ENCODE results near the gene PRKG1.

PRKG1 gene

GRCh38 chr10:51366044-51366443, 291.8 kb downstream of the PRKG1 start:
- no peaks in the 10 kb centered on the region for H3K4me1 ChIP-seq (ENCODE audit: insufficient read depth, low read length)
- H3K36me3 ChIP-seq (ENCODE audit: insufficient read depth, low read length) = no peaks in the 10 kb centered on the region
- H3K9me3 ChIP-seq (ENCODE audit: low read length) = no peaks in the 10 kb centered on the region
- no peak overlapping the region for H2AFZ ChIP-seq (ENCODE audit: low read depth, low read length)
- H3K27me3 ChIP-seq (ENCODE audit: insufficient read depth, low read length) = no peaks in the 10 kb centered on the region
- no peak overlapping the region for H3K4me3 ChIP-seq (ENCODE audit: low read length)

DNA sequence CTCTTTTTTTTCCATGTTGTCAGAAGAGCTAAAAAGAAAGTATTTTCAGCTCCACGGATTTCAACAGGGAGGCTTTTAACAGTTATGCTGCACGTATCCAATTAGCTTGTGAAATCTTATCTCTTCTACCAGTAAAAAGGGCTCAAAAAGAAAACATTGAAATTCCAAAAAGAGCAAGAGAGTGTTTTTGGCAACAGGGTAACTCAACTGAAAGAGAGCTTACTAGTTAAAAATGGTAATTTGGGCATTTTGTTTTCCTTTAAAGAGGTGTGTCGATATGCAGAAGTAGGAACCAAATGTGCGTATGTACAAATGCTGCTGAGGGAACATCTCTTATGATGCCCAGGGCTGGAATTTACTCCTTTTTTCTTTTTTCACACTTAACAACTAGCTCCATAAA, 292.8 kb downstream of the PRKG1 start:
- Histone ChIP-seq H2AFZ (ENCODE audit: low read depth, low read length) (no peak overlapping the region), H3K36me3 (ENCODE audit: insufficient read depth, low read length) (no peaks in the 10 kb centered on the region), H3K4me3 (ENCODE audit: low read length) (no peak overlapping the region), H3K9me3 (ENCODE audit: low read length) (no peaks in the 10 kb centered on the region), H3K27me3 (ENCODE audit: insufficient read depth, low read length) (no peaks in the 10 kb centered on the region), H3K4me1 (ENCODE audit: insufficient read depth, low read length) (no peaks in the 10 kb centered on the region)

GRCh38 chr10:51367694-51368093, 293.4 kb downstream of the PRKG1 start:
- Histone ChIP-seq H2AFZ (ENCODE audit: low read depth, low read length) (no peak overlapping the region), H3K9me3 (ENCODE audit: low read length) (no peaks in the 10 kb centered on the region), H3K27me3 (ENCODE audit: insufficient read depth, low read length) (no peaks in the 10 kb centered on the region), H3K4me3 (ENCODE audit: low read length) (no peak overlapping the region), H3K4me1 (ENCODE audit: insufficient read depth, low read length) (no peaks in the 10 kb centered on the region), H3K36me3 (ENCODE audit: insufficient read depth, low read length) (no peaks in the 10 kb centered on the region)

DNA sequence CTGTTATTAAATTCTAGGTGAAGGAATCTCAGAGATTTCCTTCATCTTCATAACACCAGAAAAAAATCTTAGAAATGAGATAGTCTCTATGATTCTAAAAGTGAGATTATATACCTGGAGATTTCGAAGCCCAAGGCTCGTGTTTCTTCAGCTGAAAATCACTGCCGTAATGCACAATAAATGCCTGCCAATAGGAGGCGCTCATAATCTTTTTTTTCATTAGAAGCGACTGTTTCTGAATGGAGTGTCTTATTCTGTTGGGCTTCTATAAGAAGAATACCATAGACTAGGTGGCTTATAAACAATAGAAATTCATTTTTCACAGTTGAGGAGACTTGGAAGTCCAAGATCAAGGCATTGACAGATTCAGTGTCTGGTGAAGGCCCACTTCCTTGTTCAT, 294.7 kb downstream of the PRKG1 start:
- H3K4me3 ChIP-seq (ENCODE audit: low read length) = no peak overlapping the region
- H3K27me3 ChIP-seq (ENCODE audit: insufficient read depth, low read length) = no peaks in the 10 kb centered on the region
- H3K36me3 ChIP-seq (ENCODE audit: insufficient read depth, low read length) = no peaks in the 10 kb centered on the region
- no peaks in the 10 kb centered on the region for H3K4me1 ChIP-seq (ENCODE audit: insufficient read depth, low read length)
- H3K9me3 ChIP-seq (ENCODE audit: low read length) = no peaks in the 10 kb centered on the region
- no peak overlapping the region for H2AFZ ChIP-seq (ENCODE audit: low read depth, low read length)

GRCh38 chr10:51369903-51370302, 295.6 kb downstream of the PRKG1 start:
- no peaks in the 10 kb centered on the region for H3K36me3 ChIP-seq (ENCODE audit: insufficient read depth, low read length)
- no peaks in the 10 kb centered on the region for H3K4me1 ChIP-seq (ENCODE audit: insufficient read depth, low read length)
- no peak overlapping the region for H2AFZ ChIP-seq (ENCODE audit: low read depth, low read length)
- H3K4me3 ChIP-seq (ENCODE audit: low read length) = no peak overlapping the region
- no peaks in the 10 kb centered on the region for H3K27me3 ChIP-seq (ENCODE audit: insufficient read depth, low read length)
- H3K9me3 ChIP-seq (ENCODE audit: low read length) = no peaks in the 10 kb centered on the region

DNA sequence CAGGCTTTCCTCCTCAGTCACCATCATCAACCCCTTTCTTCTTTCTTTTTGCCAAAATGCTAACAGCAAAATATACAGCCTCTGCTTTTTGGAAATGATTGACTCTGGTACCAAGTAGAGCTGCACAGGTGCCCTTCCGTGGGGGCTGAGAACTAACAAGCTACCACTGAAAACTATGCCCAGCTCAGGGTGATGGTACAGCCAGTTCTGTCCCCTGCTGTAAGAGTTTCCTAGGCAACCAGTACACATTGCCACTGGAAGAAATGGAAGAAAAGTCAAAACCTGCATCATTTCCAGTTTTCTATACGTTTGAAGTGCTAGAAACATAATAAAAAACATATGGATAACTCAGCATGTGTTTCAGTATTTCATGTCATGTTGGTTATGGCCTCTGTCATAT, 297.5 kb downstream of the PRKG1 start:
- Histone ChIP-seq H3K36me3 (ENCODE audit: insufficient read depth, low read length) (no peaks in the 10 kb centered on the region), H3K4me3 (ENCODE audit: low read length) (no peak overlapping the region), H2AFZ (ENCODE audit: low read depth, low read length) (no peak overlapping the region), H3K4me1 (ENCODE audit: insufficient read depth, low read length) (no peaks in the 10 kb centered on the region), H3K27me3 (ENCODE audit: insufficient read depth, low read length) (no peaks in the 10 kb centered on the region), H3K9me3 (ENCODE audit: low read length) (no peaks in the 10 kb centered on the region)

DNA sequence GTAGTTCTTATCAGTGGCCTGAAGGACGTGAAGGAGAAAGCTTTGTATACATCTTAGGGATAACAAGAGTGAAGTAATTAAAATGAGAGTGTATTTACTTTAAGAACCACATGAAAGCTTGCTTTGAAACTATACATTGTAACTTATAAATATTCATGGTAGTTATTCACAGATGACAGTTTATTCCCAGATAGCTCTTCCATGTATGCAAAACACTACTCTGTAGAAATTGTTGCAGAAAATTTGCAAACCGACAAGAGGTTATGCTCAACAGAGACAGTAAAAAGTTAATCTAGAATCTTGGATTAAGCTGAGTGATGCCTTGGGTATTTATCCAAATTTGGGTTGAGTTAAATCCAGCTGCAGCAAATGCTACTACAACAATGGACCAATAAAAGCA, 301.5 kb downstream of the PRKG1 start:
- no peaks in the 10 kb centered on the region for H3K9me3 ChIP-seq (ENCODE audit: low read length)
- no peaks in the 10 kb centered on the region for H3K4me1 ChIP-seq (ENCODE audit: insufficient read depth, low read length)
- no peaks in the 10 kb centered on the region for H3K36me3 ChIP-seq (ENCODE audit: insufficient read depth, low read length)
- H3K27me3 ChIP-seq (ENCODE audit: insufficient read depth, low read length) = no peaks in the 10 kb centered on the region
- no peak overlapping the region for H2AFZ ChIP-seq (ENCODE audit: low read depth, low read length)
- H3K4me3 ChIP-seq (ENCODE audit: low read length) = no peak overlapping the region

GRCh38 chr10:51377070-51377931, 303.0 kb downstream of the PRKG1 start:
- no peaks in the 10 kb centered on the region for H3K9me3 ChIP-seq (ENCODE audit: low read length)
- H3K27me3 ChIP-seq (ENCODE audit: insufficient read depth, low read length) = no peaks in the 10 kb centered on the region
- H3K36me3 ChIP-seq (ENCODE audit: insufficient read depth, low read length) = no peaks in the 10 kb centered on the region
- H3K4me1 ChIP-seq (ENCODE audit: insufficient read depth, low read length) = no peaks in the 10 kb centered on the region
- H3K4me3 ChIP-seq (ENCODE audit: low read length) = no peak overlapping the region
- no peak overlapping the region for H2AFZ ChIP-seq (ENCODE audit: low read depth, low read length)

DNA sequence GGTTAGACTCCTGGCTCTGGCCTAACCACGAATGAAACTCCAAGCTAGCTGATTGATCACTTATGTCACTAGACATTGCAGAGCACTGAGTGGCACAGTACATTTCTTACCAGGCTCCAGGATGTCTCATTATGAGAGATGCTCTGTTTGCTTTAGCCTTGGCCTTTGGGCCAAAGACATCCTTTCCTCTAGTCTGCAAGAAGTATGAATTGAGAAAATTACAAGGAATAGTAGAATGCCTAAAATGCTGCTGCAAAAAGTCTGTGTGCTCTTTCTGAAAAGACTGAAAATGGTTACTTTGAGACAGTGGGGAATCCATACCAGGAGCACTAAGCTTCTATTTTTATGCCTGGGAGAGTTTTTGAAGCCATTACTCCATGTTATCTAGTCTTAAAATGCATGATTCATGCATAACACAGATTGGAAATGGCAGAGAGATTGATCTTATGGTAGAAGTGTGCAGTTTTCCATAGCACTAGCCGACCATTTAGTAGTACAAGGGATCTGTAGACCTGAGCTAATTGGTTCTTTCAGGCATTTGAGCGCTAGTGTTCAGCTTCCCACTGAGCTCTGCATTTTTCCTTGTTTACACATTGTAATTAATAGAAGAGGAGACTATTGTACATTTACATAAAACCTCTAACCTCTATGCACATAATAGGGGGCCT, 303.8 kb downstream of the PRKG1 start:
- Histone ChIP-seq H3K27me3 (ENCODE audit: insufficient read depth, low read length) (no peaks in the 10 kb centered on the region), H3K36me3 (ENCODE audit: insufficient read depth, low read length) (no peaks in the 10 kb centered on the region), H3K4me3 (ENCODE audit: low read length) (no peak overlapping the region), H2AFZ (ENCODE audit: low read depth, low read length) (no peak overlapping the region), H3K9me3 (ENCODE audit: low read length) (no peaks in the 10 kb centered on the region), H3K4me1 (ENCODE audit: insufficient read depth, low read length) (no peaks in the 10 kb centered on the region)

DNA sequence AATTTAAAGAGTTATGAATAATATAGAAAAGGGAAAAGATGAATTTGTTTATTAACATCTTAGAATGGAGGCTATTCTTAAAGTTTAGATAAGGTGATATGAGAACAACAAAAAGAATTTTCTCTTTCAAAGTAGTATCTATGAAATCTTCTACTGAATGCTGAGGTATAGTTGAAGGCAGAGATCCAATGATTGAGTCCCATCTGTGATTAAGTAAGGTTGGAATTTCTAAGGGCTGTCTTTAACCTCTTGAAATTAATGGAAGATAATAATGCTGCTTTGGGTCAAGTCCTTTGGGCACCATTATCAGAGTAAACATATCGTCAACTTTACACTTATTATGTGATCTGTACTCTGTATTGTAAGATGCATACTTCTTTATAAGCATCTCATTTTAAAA, 307.9 kb downstream of the PRKG1 start:
- Histone ChIP-seq H3K4me1 (ENCODE audit: insufficient read depth, low read length) (no peaks in the 10 kb centered on the region), H3K27me3 (ENCODE audit: insufficient read depth, low read length) (no peaks in the 10 kb centered on the region), H3K9me3 (ENCODE audit: low read length) (no peaks in the 10 kb centered on the region), H2AFZ (ENCODE audit: low read depth, low read length) (no peak overlapping the region), H3K36me3 (ENCODE audit: insufficient read depth, low read length) (no peaks in the 10 kb centered on the region), H3K4me3 (ENCODE audit: low read length) (no peak overlapping the region)

GRCh38 chr10:51384971-51385370, 310.7 kb downstream of the PRKG1 start:
- H3K4me1 ChIP-seq (ENCODE audit: insufficient read depth, low read length) = no peaks in the 10 kb centered on the region
- H3K9me3 ChIP-seq (ENCODE audit: low read length) = no peaks in the 10 kb centered on the region
- no peak overlapping the region for H2AFZ ChIP-seq (ENCODE audit: low read depth, low read length)
- H3K27me3 ChIP-seq (ENCODE audit: insufficient read depth, low read length) = no peaks in the 10 kb centered on the region
- no peaks in the 10 kb centered on the region for H3K36me3 ChIP-seq (ENCODE audit: insufficient read depth, low read length)
- H3K4me3 ChIP-seq (ENCODE audit: low read length) = no peak overlapping the region

- no peaks in the 10 kb centered on the region for H3K36me3 ChIP-seq (ENCODE audit: insufficient read depth, low read length)
- H3K4me1 ChIP-seq (ENCODE audit: insufficient read depth, low read length) = no peaks in the 10 kb centered on the region
- H3K27me3 ChIP-seq (ENCODE audit: insufficient read depth, low read length) = no peaks in the 10 kb centered on the region
- H3K9me3 ChIP-seq (ENCODE audit: low read length) = no peaks in the 10 kb centered on the region
- no peak overlapping the region for H3K4me3 ChIP-seq (ENCODE audit: low read length)
- no peak overlapping the region for H2AFZ ChIP-seq (ENCODE audit: low read depth, low read length)
Observed at GRCh38 chr10:51386248-51386885, 312.1 kb downstream of the PRKG1 start.
